HepG2 (cell line): ENCODE results near the gene RAB2B. TPM values are rescaled to one million over a fixed set of nuclear protein-coding genes. Genes with fewer than 3 reads are reported as not detected.

Experiments used
- BRF2 ChIP-seq: sonication (generic); formaldehyde crosslinking; IDR thresholded peaks from 2 replicates; pipeline ENCODE4 v1.8.1; 2022; ENCODE audit warnings: mild to moderate bottlenecking, missing genetic modification reagents
- EP300 ChIP-seq, 3 experiments: sonication (generic) in 1 of 3; formaldehyde crosslinking in 1 of 3; IDR thresholded peaks; 2 replicates each; pipeline versions ENCODE4 v1.5.1 to v1.6.1; 2011 to 2020; ENCODE audit warnings: low read depth in 2 of 3, low read length in 2 of 3, borderline replicate concordance in 1 of 3, improper control_type of control experiment in 1 of 3, mild to moderate bottlenecking in 1 of 3, missing genetic modification reagents in 1 of 3, moderate library complexity in 1 of 3
- ETS1 ChIP-seq: sonication (generic); formaldehyde crosslinking; IDR thresholded peaks from 2 replicates; pipeline ENCODE4 v1.4.0; 2020; ENCODE audit warnings: missing genetic modification reagents
- HNF4G ChIP-seq, 2 experiments: sonication (generic) in 1 of 2; formaldehyde crosslinking in 1 of 2; IDR thresholded peaks; 2 replicates each; pipeline versions ENCODE4 v1.4.0 to v1.6.1; 2011 to 2020; ENCODE audit warnings: borderline replicate concordance in 2 of 2, low read depth in 2 of 2, mild to moderate bottlenecking in 2 of 2, low read length in 1 of 2, missing genetic modification reagents in 1 of 2, moderate library complexity in 1 of 2
- MBD4 ChIP-seq: IDR thresholded peaks from 2 replicates; pipeline ENCODE4 v1.6.1; 2012; ENCODE audit warnings: low read length, inconsistent platforms, borderline replicate concordance
- NFIC ChIP-seq: IDR thresholded peaks from 2 replicates; pipeline ENCODE4 v1.6.1; 2012; ENCODE audit warnings: mild to moderate bottlenecking, low read length, inconsistent platforms
- PTBP1 ChIP-seq: fragments of 200-400 bp; formaldehyde crosslinking; IDR thresholded peaks from 2 replicates; pipeline ENCODE4 v1.6.1; 2018; ENCODE audit warnings: low read length, low read depth; ENCODE audit not compliant: poor library complexity, severe bottlenecking
- SMARCE1 ChIP-seq: fragments of 450-650 bp; IDR thresholded peaks from 2 replicates; pipeline ENCODE4 v1.6.1; 2017; ENCODE audit warnings: borderline replicate concordance
- YEATS2 ChIP-seq: sonication (generic); formaldehyde crosslinking; IDR thresholded peaks from 2 replicates; pipeline ENCODE4 v1.4.0; 2020; ENCODE audit warnings: missing genetic modification reagents, borderline replicate concordance
- ZNF296 ChIP-seq: sonication (generic); formaldehyde crosslinking; conservative IDR thresholded peaks from 2 replicates; pipeline ENCODE4 v1.5.0; 2020; ENCODE audit warnings: mild to moderate bottlenecking, missing genetic modification reagents
- ZNF484 ChIP-seq: sonication (generic); formaldehyde crosslinking; IDR thresholded peaks from 2 replicates; pipeline ENCODE4 v1.5.1; 2020; ENCODE audit warnings: mild to moderate bottlenecking, low read depth, missing genetic modification reagents, borderline replicate concordance
- ZNF780A ChIP-seq: sonication (generic); formaldehyde crosslinking; IDR thresholded peaks from 2 replicates; pipeline ENCODE4 v1.8.0; 2022; ENCODE audit warnings: mild to moderate bottlenecking, missing genetic modification reagents, moderate library complexity
- polyA plus RNA-seq, 8 experiments: library from polyadenylated mRNA; depleted of rRNA in 3 of 8; stranded (reverse) in 7 of 8; unstranded in 1 of 8; fragments of >200 nt; fragmentation: Illumina TruSeq in 4 of 8; extraction: Trizol in 4 of 8; gene quantifications; 2 replicates each; pipeline versions ENCODE4 v1.2.1 to v1.2.3, GENCODE V29; 2011 to 2016; ENCODE audit warnings: low read depth in 4 of 8, missing spikeins in 1 of 8, mixed read lengths in 1 of 8; ENCODE audit not compliant: insufficient read depth in 1 of 8
- total RNA-seq, 5 experiments: library from RNA; depleted of rRNA; stranded (reverse); fragments of >200 nt; fragmentation: Illumina TruSeq; extraction: Trizol; gene quantifications; 2 replicates each; pipeline ENCODE4 v1.2.3, GENCODE V29; 2016; ENCODE audit warnings: low read depth in 1 of 5
- TF ChIP-seq, protein P1 (sequence below): sonication (generic); formaldehyde crosslinking; IDR thresholded peaks from 2 replicates; pipeline ENCODE4 v1.4.0; 2020; ENCODE audit warnings: missing genetic modification reagents
- TF ChIP-seq, protein P2 (sequence below): sonication (generic); formaldehyde crosslinking; conservative IDR thresholded peaks from 2 replicates; pipeline ENCODE4 v1.8.0; 2022; ENCODE audit warnings: missing genetic modification reagents

Gene RAB2B
- total and polyA plus RNA-seq, 2 of the 13 experiments (the other 11 are each of a cell fraction or from before 2014, with no cell fraction given) = 36.0 to 60.6 TPM

DNA sequence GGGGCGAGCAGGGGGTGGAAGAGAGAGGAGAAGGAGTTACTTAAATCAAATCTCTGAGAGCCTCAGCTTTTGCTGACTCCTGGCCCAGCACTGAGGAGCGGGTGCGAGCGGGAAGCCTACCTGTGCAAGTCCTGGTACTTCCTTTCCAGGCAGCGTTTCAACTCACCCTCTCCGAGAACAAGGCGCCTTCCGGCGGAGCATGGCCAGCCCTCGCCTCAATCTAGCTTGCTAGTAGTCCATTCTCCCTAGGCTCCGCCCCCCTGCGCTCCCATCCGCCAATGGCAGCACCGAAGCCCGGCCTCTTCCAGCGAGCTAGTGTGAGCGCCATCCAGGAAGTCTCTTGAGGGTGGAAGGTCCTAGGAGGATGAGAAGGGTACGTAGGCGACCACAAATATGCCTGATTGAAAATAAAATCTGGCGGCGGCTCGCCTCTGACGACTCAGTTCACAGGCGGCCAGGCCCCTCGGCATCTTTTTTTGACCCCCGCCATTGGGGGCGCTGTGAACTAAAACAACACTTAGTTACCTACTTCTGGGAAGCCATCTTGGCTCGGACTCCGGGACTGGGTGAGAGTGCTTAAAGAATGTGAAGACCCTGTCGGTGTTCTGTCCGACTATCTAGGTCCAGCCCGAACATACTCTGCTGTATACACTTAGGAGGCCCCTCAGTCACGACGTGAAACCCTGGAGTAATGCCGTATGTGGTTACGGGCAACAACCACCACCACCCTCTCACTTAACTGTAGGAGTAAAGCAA lies 20.7 kb downstream of the RAB2B start, which contains the start of gene CHD8 (continued):
- no peak for TF ChIP-seq ETS1 (CRISPR knock-in tag)
- no peak for TF ChIP-seq MBD4
- TF ChIP-seq NFIC = 0 out of 2 replicates have a peak, but pooled peaks have one; percentile 19
- peak; percentile 100 for TF ChIP-seq YEATS2 (CRISPR knock-in tag)
- no peak for TF ChIP-seq ZNF780A (CRISPR knock-in tag)
- TF ChIP-seq EP300 (IDR thresholded peaks at IDR 0.05; ENCODE audit: low read depth in 2 of 2, low read length in 2 of 2) = peak in 1 of 2 experiments; percentile 46; a peak in 1 of 4 replicates
- TF ChIP-seq EP300 (CRISPR knock-in tag; IDR thresholded peaks at IDR 0.05; ENCODE audit: borderline replicate concordance) = no peak
- TF ChIP-seq, protein P1, sequence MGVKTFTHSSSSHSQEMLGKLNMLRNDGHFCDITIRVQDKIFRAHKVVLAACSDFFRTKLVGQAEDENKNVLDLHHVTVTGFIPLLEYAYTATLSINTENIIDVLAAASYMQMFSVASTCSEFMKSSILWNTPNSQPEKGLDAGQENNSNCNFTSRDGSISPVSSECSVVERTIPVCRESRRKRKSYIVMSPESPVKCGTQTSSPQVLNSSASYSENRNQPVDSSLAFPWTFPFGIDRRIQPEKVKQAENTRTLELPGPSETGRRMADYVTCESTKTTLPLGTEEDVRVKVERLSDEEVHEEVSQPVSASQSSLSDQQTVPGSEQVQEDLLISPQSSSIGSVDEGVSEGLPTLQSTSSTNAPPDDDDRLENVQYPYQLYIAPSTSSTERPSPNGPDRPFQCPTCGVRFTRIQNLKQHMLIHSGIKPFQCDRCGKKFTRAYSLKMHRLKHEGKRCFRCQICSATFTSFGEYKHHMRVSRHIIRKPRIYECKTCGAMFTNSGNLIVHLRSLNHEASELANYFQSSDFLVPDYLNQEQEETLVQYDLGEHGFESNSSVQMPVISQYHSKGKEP (CRISPR knock-in tag) = no peak; the same call in none of the 2 replicates
- TF ChIP-seq, protein P2, sequence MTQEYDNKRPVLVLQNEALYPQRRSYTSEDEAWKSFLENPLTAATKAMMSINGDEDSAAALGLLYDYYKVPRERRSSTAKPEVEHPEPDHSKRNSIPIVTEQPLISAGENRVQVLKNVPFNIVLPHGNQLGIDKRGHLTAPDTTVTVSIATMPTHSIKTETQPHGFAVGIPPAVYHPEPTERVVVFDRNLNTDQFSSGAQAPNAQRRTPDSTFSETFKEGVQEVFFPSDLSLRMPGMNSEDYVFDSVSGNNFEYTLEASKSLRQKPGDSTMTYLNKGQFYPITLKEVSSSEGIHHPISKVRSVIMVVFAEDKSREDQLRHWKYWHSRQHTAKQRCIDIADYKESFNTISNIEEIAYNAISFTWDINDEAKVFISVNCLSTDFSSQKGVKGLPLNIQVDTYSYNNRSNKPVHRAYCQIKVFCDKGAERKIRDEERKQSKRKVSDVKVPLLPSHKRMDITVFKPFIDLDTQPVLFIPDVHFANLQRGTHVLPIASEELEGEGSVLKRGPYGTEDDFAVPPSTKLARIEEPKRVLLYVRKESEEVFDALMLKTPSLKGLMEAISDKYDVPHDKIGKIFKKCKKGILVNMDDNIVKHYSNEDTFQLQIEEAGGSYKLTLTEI = no peak
- TF ChIP-seq PTBP1 = no peak
- TF ChIP-seq BRF2 = peak; percentile 44; the same call in 1 of the 2 replicates
- no peak; the same call in 1 of the 2 replicates for TF ChIP-seq HNF4G (IDR thresholded peaks at IDR 0.05; ENCODE audit: borderline replicate concordance, low read depth, low read length)
- TF ChIP-seq HNF4G (CRISPR knock-in tag; IDR thresholded peaks at IDR 0.05; ENCODE audit: borderline replicate concordance, low read depth) = 0 out of 2 replicates have a peak, but pooled peaks have one; percentile 15
- TF ChIP-seq SMARCE1 = no peak
- TF ChIP-seq ZNF484 = no peak
- no peak for TF ChIP-seq ZNF296 (CRISPR knock-in tag)
